ENCODE measurements around the gene OR4D2.
"Not testable (repeated sequence)": the region's sequence is repeated elsewhere in the genome, so short reads cannot be mapped to it uniquely, and the experiment has no call there.

- not testable (repeated sequence) for TF ChIP-seq POLR2AphosphoS5 (IDR thresholded peaks at IDR 0.05; ENCODE audit: low read depth, low read length); CTCF (IDR thresholded peaks at IDR 0.05; ENCODE audit: control extremely low read depth in 1 of 3, insufficient read depth in 1 of 3, low read depth in 1 of 3, low read length in 3 of 3); JUND (IDR thresholded peaks at IDR 0.05; ENCODE audit: low read length); RAD21 (IDR thresholded peaks at IDR 0.05 in 1 of 2, conservative IDR thresholded peaks at IDR 0.05 in 1 of 2; ENCODE audit: low read depth in 2 of 2, low read length in 2 of 2); BRCA1 (IDR thresholded peaks at IDR 0.05; ENCODE audit: low read depth, low read length); CREB1 (IDR thresholded peaks at IDR 0.05); SIX5 (IDR thresholded peaks at IDR 0.05; ENCODE audit: low read depth, low read length); SIN3A (conservative IDR thresholded peaks at IDR 0.05 in 1 of 2, IDR thresholded peaks at IDR 0.05 in 1 of 2; ENCODE audit: low read depth in 1 of 2, low read length in 2 of 2); ZNF274 (IDR thresholded peaks at IDR 0.05; ENCODE audit: borderline replicate concordance, extremely low read depth, low read length); POLR2A (IDR thresholded peaks at IDR 0.05; ENCODE audit: control extremely low read depth in 1 of 2, low read depth in 2 of 2, low read length in 2 of 2); SRF (IDR thresholded peaks at IDR 0.05; ENCODE audit: low read depth, low read length); GTF2F1 (IDR thresholded peaks at IDR 0.05; ENCODE audit: borderline replicate concordance, low read depth, low read length)
Observed at GRCh38 chr17:58143335-58143734, 23.4 kb upstream of the OR4D2 start.
